Body of pancreas (tissue), 4 donors: ENCODE measurements around the gene OSBPL5.

Experiments used
- POLR2A ChIP-seq, 3 donors: fragments of 450-650 bp; IDR thresholded peaks; one replicate each; pipeline ENCODE4 v1.6.1; 2016; ENCODE audit warnings: antibody characterized with exemption in 3 of 3, mild to moderate bottlenecking in 2 of 3
- TF ChIP-seq, protein P1 (sequence below), 7 experiments: fragments of 450-650 bp in 4 of 7; fragments of 200-600 bp in 3 of 7; sonication (generic) in 3 of 7; IDR thresholded peaks; one replicate each; pipeline ENCODE4 v1.5.1; 2016 to 2019; ENCODE audit warnings: antibody characterized with exemption in 7 of 7

DNA sequence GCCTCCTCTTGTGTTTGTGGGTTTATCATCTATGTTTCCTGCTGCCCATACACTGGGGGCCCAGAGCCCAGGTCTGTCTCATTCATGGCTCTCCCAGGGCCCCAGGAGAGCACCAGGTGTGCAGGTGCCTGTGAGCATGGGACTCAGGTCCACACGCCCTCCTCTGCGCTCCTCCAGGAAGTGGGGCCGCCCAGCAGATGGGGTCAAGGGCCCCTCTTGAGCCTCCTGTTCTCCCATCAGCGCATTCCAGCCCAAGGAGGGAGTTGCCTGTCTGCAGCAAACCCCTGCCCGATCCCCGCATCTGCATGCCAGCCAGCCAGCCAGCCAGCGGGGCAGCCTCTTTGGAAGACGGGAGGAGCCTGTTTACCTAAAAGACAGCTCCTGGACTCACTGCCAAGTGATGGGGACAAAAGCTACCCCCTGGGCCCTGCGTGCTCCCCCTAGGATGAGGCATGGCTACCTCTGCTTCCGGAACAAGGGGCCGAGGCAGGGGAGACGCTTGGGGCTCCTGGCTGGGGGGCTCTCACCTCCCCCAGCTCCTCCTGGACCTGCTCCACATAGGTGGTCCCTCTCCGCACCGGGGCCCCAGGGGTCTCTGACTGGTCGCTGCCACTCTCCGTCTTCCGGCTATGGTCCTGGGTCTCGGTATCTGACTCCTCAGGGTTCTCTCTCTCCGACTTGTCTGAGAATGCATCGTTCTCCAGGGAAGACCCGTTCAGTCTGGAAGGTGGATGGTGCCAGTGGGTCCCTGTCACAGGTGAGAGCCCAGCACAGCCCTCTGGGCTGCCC, 58.2 kb downstream of the OSBPL5 start:
- TF ChIP-seq, protein P1, sequence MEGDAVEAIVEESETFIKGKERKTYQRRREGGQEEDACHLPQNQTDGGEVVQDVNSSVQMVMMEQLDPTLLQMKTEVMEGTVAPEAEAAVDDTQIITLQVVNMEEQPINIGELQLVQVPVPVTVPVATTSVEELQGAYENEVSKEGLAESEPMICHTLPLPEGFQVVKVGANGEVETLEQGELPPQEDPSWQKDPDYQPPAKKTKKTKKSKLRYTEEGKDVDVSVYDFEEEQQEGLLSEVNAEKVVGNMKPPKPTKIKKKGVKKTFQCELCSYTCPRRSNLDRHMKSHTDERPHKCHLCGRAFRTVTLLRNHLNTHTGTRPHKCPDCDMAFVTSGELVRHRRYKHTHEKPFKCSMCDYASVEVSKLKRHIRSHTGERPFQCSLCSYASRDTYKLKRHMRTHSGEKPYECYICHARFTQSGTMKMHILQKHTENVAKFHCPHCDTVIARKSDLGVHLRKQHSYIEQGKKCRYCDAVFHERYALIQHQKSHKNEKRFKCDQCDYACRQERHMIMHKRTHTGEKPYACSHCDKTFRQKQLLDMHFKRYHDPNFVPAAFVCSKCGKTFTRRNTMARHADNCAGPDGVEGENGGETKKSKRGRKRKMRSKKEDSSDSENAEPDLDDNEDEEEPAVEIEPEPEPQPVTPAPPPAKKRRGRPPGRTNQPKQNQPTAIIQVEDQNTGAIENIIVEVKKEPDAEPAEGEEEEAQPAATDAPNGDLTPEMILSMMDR (IDR thresholded peaks at IDR 0.05), result no peak
- TF ChIP-seq POLR2A (IDR thresholded peaks at IDR 0.05), result no peak
